ENCODE data around the gene ATP2A2.

- TF ChIP-seq NANOG (IDR thresholded peaks at IDR 0.05; ENCODE audit: borderline replicate concordance) (no peak), POLR2AphosphoS5 (IDR thresholded peaks at IDR 0.05; ENCODE audit: low read depth) (no peak), EZH2 (IDR thresholded peaks at IDR 0.05; ENCODE audit: low read depth, unreplicated experiment) (no peak), REST (IDR thresholded peaks at IDR 0.05; ENCODE audit: unreplicated experiment) (no peak), EZH2phosphoT487 (IDR thresholded peaks at IDR 0.05; ENCODE audit: unreplicated experiment) (no peak), ZNF114 (CRISPR knock-in tag; IDR thresholded peaks at IDR 0.05) (no peak)
- TF ChIP-seq, protein P1, sequence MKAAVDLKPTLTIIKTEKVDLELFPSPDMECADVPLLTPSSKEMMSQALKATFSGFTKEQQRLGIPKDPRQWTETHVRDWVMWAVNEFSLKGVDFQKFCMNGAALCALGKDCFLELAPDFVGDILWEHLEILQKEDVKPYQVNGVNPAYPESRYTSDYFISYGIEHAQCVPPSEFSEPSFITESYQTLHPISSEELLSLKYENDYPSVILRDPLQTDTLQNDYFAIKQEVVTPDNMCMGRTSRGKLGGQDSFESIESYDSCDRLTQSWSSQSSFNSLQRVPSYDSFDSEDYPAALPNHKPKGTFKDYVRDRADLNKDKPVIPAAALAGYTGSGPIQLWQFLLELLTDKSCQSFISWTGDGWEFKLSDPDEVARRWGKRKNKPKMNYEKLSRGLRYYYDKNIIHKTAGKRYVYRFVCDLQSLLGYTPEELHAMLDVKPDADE (IDR thresholded peaks at IDR 0.05) = no peak
- TF ChIP-seq, protein P2, sequence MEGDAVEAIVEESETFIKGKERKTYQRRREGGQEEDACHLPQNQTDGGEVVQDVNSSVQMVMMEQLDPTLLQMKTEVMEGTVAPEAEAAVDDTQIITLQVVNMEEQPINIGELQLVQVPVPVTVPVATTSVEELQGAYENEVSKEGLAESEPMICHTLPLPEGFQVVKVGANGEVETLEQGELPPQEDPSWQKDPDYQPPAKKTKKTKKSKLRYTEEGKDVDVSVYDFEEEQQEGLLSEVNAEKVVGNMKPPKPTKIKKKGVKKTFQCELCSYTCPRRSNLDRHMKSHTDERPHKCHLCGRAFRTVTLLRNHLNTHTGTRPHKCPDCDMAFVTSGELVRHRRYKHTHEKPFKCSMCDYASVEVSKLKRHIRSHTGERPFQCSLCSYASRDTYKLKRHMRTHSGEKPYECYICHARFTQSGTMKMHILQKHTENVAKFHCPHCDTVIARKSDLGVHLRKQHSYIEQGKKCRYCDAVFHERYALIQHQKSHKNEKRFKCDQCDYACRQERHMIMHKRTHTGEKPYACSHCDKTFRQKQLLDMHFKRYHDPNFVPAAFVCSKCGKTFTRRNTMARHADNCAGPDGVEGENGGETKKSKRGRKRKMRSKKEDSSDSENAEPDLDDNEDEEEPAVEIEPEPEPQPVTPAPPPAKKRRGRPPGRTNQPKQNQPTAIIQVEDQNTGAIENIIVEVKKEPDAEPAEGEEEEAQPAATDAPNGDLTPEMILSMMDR (conservative IDR thresholded peaks at IDR 0.05; ENCODE audit: low read depth in 2 of 2) = no peak
Observed at GRCh38 chr12:110286623-110287022, 5.6 kb downstream of the ATP2A2 start.
